Hepatocyte (in vitro differentiated cells): Measurements from ENCODE around the gene LDLRAD3. TPM values are rescaled to one million over a fixed set of nuclear protein-coding genes. Genes with fewer than 3 reads are reported as not detected.

ENCODE experiments used
- DNase-seq: peaks from one replicate; pipeline ENCODE4 v3.0.0-alpha.2; 2016; ENCODE audit warnings: low spot score
- H2AFZ ChIP-seq: fragments of 200-600 bp; sonication (generic); 2 replicates; pipeline ENCODE4 v1.6.0; 2016; ENCODE audit warnings: antibody characterized with exemption, mild to moderate bottlenecking
- H3K27ac ChIP-seq: fragments of 200-600 bp; sonication (generic); 2 replicates; pipeline ENCODE4 v1.5.1; 2016; ENCODE audit warnings: mild to moderate bottlenecking
- H3K27me3 ChIP-seq: fragments of 200-600 bp; sonication (generic); 2 replicates; pipeline ENCODE4 v1.6.1; 2016
- H3K36me3 ChIP-seq: fragments of 200-600 bp; sonication (generic); replicated peaks from 2 replicates; pipeline ENCODE4 v1.5.1; 2016; ENCODE audit warnings: low read depth; ENCODE audit not compliant: insufficient read depth
- H3K4me1 ChIP-seq: fragments of 200-600 bp; sonication (generic); 2 replicates; pipeline ENCODE4 v1.5.1; 2016; ENCODE audit warnings: mild to moderate bottlenecking, moderate library complexity; ENCODE audit not compliant: insufficient read depth
- H3K4me2 ChIP-seq: fragments of 200-600 bp; sonication (generic); 2 replicates; pipeline ENCODE4 v1.6.0; 2016
- H3K4me3 ChIP-seq: fragments of 200-600 bp; sonication (generic); 2 replicates; pipeline ENCODE4 v1.5.1; 2016; ENCODE audit warnings: mild to moderate bottlenecking
- H3K79me2 ChIP-seq: fragments of 200-600 bp; sonication (generic); 2 replicates; pipeline ENCODE4 v1.6.0; 2017; ENCODE audit warnings: mild to moderate bottlenecking
- H3K9me2 ChIP-seq: fragments of 200-600 bp; sonication (generic); replicated peaks from 2 replicates; pipeline ENCODE4 v1.6.0; 2017; ENCODE audit warnings: mild to moderate bottlenecking; ENCODE audit not compliant: insufficient read depth
- H3K9me3 ChIP-seq: fragments of 200-600 bp; sonication (generic); 2 replicates; pipeline ENCODE4 v1.5.1; 2016; ENCODE audit warnings: low read depth, mild to moderate bottlenecking
- H4K20me1 ChIP-seq: fragments of 200-600 bp; sonication (generic); 2 replicates; pipeline ENCODE4 v1.6.0; 2016; ENCODE audit warnings: mild to moderate bottlenecking; ENCODE audit not compliant: insufficient read depth, poor library complexity, severe bottlenecking
- EZH2 ChIP-seq: fragments of 200-600 bp; sonication (generic); IDR thresholded peaks from 2 replicates; pipeline ENCODE4 v1.6.1; 2016; ENCODE audit warnings: antibody characterized with exemption, mild to moderate bottlenecking, borderline replicate concordance
- EZH2phosphoT487 ChIP-seq: fragments of 200-600 bp; sonication (generic); IDR thresholded peaks from one replicate; pipeline ENCODE4 v1.6.1; 2018; ENCODE audit warnings: antibody characterized with exemption, mild to moderate bottlenecking, low read depth, moderate library complexity; ENCODE audit not compliant: unreplicated experiment, severe bottlenecking
- WGBS: methylation state at CpG from one replicate; pipeline ENCODE4 v1.1.6; 2016; ENCODE audit warnings: low lambda C conversion rate; ENCODE audit errors: missing lambda C conversion rate; 5-methylcytosine and 5-hydroxymethylcytosine counted together
- polyA plus RNA-seq: library from polyadenylated mRNA; unstranded; fragments of >200 nt; fragmentation: Nextera tagmentation; extraction: Ambion mirVana; gene quantifications from 2 replicates; pipeline ENCODE4 v1.2.1, GENCODE V29; 2016
- total RNA-seq: library from RNA; depleted of rRNA; stranded (reverse); fragments of >200 nt; gene quantifications from 2 replicates; pipeline ENCODE4 v1.2.3, GENCODE V29; 2014
- TF ChIP-seq, protein P1 (sequence below): fragments of 200-600 bp; sonication (generic); IDR thresholded peaks from 2 replicates; pipeline ENCODE4 v1.5.1; 2016; ENCODE audit warnings: antibody characterized with exemption, mild to moderate bottlenecking; ENCODE audit not compliant: poor library complexity

The LDLRAD3 gene
- total and polyA plus RNA-seq, 2 experiments from 2014 or later: 12.2 TPM

DNA sequence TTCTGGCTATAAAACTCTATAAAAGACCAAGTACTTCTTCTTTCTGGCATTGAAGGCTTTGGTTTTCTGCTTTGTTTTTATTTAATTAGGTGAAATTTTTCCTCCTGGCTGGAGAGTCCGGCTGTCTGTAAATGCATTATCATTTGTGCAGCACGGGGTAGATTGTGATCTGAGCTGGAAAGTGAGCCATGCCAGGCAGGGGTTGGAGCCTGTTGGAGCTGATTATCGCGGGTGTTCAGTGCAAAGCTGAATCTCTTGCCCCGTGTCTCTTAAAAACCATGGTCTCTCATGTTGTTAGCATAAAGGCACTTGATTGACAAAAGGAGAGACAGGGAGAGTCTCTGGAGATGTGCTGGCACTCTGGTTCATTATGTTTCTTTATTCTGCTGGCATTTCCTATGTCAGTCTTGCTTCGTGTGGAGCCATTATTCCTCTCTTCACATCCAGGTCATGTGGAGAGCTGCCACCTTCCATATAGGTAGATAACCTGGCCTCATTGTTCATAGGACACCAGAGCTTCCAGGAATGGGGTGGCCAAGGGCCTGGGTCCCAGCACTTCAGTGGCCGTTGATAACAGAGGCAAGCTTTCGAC is 75.2 kb downstream of the LDLRAD3 start:
- Histone ChIP-seq H3K4me2 (no peak overlapping the region), H4K20me1 (no peaks in the 10 kb centered on the region), H3K9me2 (no peaks in the 10 kb centered on the region), H2AFZ (no peak overlapping the region), H3K36me3 (no peaks in the 10 kb centered on the region), H3K27me3 (no peaks in the 10 kb centered on the region), H3K4me1 (peaks cover 3% of the 10 kb centered on the region), H3K4me3 (no peak overlapping the region), H3K79me2 (peaks cover 7% of the 10 kb centered on the region), H3K9me3 (no peaks in the 10 kb centered on the region), H3K27ac (no peak overlapping the region)
- no peak for DNase-seq
- WGBS: 73% methylated on average over 8 of the region's 8 CpGs
- TF ChIP-seq, protein P1, sequence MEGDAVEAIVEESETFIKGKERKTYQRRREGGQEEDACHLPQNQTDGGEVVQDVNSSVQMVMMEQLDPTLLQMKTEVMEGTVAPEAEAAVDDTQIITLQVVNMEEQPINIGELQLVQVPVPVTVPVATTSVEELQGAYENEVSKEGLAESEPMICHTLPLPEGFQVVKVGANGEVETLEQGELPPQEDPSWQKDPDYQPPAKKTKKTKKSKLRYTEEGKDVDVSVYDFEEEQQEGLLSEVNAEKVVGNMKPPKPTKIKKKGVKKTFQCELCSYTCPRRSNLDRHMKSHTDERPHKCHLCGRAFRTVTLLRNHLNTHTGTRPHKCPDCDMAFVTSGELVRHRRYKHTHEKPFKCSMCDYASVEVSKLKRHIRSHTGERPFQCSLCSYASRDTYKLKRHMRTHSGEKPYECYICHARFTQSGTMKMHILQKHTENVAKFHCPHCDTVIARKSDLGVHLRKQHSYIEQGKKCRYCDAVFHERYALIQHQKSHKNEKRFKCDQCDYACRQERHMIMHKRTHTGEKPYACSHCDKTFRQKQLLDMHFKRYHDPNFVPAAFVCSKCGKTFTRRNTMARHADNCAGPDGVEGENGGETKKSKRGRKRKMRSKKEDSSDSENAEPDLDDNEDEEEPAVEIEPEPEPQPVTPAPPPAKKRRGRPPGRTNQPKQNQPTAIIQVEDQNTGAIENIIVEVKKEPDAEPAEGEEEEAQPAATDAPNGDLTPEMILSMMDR: no peak
- TF ChIP-seq EZH2phosphoT487 (no peak), EZH2 (no peak)

DNA sequence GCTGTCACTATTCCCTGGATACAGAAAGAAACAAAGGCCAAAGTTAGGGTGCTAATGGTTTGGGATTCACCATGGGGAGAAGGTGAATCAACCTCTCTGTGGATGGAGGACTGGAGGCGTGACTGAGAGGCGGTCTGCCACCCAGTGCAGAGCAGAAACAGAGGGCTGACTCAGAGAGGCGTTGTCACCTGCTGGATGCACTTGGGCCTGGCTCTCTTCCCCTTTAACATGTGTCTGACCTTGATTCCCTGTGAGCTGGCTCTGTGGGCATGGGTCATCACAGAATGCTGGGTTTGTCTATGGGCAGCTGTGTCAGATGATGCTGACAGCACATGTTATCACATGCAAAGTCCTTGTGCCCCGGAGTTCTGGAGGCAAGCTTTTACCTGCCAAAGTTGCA is 75.9 kb downstream of the LDLRAD3 start:
- Histone ChIP-seq H3K27me3 (no peaks in the 10 kb centered on the region), H3K36me3 (no peaks in the 10 kb centered on the region), H3K4me3 (no peak overlapping the region), H3K9me3 (no peaks in the 10 kb centered on the region), H3K4me2 (no peak overlapping the region), H3K9me2 (no peaks in the 10 kb centered on the region), H4K20me1 (no peaks in the 10 kb centered on the region), H3K79me2 (peaks cover 4% of the 10 kb centered on the region), H3K27ac (no peak overlapping the region), H3K4me1 (peaks cover 3% of the 10 kb centered on the region), H2AFZ (no peak overlapping the region)
- TF ChIP-seq, protein P1: no peak
- no peak for TF ChIP-seq EZH2phosphoT487
- TF ChIP-seq EZH2: no peak
- WGBS: 94% methylated on average over 4 of the region's 4 CpGs
- no peak for DNase-seq

DNA sequence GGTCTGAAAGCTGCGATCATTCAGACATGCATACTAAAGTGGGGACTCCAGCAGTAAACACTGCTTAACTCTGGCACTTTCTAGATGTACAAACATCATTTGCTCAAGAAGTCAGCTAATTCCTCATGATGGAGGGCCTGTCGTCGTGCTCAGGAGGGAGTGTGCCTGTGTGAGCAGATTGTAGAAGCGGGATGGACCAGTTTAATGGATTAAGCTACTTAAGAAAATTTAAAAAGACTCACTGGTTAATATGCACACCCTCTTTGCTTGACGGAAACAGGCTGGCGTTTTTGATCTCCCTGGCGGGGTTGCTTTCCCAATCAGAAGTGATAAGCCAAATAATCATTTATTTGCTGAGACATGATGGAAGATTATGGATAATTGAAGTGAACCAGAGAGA is 79.0 kb downstream of the LDLRAD3 start:
- no peaks in the 10 kb centered on the region for H4K20me1 ChIP-seq
- peaks cover 4% of the 10 kb centered on the region for H3K79me2 ChIP-seq
- no peak overlapping the region for H3K4me2 ChIP-seq
- TF ChIP-seq EZH2: no peak
- TF ChIP-seq EZH2phosphoT487: no peak
- TF ChIP-seq, protein P1: no peak
- no peaks in the 10 kb centered on the region for H3K9me3 ChIP-seq
- DNase-seq: no peak
- no peak overlapping the region for H3K4me3 ChIP-seq
- WGBS: 51% methylated on average over 7 of the region's 7 CpGs
- no peak overlapping the region for H2AFZ ChIP-seq
- no peaks in the 10 kb centered on the region for H3K4me1 ChIP-seq
- H3K27me3 ChIP-seq: no peaks in the 10 kb centered on the region
- no peaks in the 10 kb centered on the region for H3K9me2 ChIP-seq
- H3K27ac ChIP-seq: no peak overlapping the region
- no peaks in the 10 kb centered on the region for H3K36me3 ChIP-seq

DNA sequence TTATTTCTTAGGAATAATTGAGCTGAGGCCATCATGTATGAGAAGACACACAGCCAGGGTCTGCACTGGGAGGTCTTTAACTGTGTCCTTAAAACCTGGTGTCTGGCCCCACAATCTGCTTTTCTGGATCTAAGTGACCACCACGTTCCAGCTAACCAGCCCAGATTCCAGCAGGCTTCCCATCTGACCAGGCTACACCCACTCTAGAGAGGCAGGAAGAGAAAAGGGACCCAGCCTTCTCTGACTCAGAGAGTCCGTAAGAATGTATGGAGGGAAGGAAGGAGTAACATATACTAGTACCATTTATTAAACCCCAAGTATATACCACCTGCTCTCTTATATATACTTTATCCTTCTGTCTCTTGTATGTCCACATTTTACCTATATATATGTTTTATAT is 80.1 kb downstream of the LDLRAD3 start:
- Histone ChIP-seq H3K27me3 (no peaks in the 10 kb centered on the region), H3K27ac (no peak overlapping the region), H3K79me2 (no peaks in the 10 kb centered on the region), H4K20me1 (no peaks in the 10 kb centered on the region), H3K36me3 (no peaks in the 10 kb centered on the region), H3K4me1 (no peaks in the 10 kb centered on the region), H3K9me3 (no peaks in the 10 kb centered on the region), H3K4me2 (no peak overlapping the region), H2AFZ (no peak overlapping the region), H3K4me3 (no peak overlapping the region), H3K9me2 (no peaks in the 10 kb centered on the region)
- TF ChIP-seq, protein P1: no peak
- TF ChIP-seq EZH2 (no peak), EZH2phosphoT487 (no peak)
- 26% methylated on average over 2 of the region's 2 CpGs for WGBS
- DNase-seq: no peak
